Urothelium cell line (cell line): Measurements from ENCODE around the gene ACYP2.

ENCODE experiments used
- DNase-seq: peaks from one replicate; pipeline ENCODE4 v3.0.0; 2011; ENCODE audit warnings: low spot score, mixed read lengths
- FAIRE-seq: peaks from 2 replicates; lab custom pipeline; 2011; peaks lifted over from hg19 to GRCh38; lab: Jason Lieb, UNC

ACYP2 gene

DNA sequence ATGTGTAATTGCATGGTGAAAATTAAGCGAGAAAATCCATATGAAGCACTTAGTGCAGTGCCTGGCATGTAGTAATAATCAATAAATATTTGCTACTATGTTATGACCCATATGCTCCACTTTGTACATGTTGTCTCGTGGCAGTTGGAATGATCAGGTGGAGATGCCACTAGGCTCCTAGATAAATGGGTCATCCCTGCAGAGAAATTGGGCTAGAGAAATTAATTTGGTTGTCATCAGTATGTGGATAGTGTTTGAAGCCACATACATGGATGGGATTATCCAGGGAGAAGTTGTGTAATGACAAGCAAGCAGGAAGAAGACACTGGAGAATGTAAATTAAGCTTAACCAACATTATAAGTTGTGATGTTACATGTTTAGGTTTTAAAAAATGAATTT, 33.0 kb downstream of the ACYP2 start:
- DNase-seq (no peak), FAIRE-seq (no peak)

DNA sequence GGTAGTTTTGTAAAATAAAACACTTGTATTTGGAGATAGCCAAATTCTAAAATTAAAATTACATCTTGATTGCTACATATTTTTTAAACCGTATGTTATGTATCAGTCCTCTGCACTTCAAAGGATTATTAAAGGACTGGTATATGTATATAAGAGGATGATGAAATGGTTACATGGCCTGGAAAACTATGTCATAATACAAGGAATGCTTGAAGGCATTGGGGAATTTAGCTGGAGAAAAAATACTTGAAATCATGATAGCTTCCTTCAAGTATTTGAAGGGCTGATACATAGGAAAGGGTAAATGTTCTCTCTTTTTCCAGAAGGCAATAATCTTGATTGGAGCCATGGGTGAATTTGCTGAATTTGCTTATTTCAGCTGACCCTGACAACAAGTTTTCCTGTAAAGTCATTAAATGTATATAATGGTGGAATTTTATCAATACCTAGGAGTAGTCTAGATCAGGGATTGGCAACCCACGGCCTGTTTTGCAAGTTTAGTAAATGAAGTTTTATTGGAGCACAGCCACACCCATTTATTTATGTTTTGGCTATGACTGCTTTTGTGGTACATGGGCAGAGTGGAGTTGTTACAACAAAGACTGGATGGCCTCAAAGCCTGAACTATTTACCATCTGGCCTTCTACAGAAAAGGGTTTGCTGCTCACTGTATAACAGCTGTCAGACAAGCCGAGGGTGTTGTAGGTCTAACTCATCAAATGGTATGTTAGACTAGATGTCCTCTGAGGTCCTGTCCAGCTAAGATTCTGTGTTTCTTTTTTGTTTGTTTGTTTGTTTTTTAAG, 34.4 kb downstream of the ACYP2 start:
- FAIRE-seq (no peak), DNase-seq (no peak)

DNA sequence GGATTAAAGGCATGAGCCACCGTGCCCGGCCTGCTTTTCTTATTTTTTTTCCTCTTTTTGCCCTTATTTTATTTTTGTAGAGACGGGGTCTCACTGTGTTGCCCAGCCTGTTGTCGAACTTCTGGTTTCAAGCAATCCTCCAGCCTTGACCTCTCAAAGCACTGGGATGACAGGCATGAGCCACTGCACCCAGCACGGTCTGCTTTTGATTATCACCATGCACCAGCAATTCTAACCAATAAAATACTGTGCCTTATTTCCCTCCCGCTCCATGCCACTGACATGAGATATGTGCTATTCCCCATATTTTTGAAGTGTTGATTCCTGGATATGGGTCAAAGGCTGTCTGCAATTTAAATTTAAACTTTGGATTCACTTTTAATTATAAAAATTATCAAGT, 42.9 kb downstream of the ACYP2 start:
- no peak for FAIRE-seq
- DNase-seq, result no peak

DNA sequence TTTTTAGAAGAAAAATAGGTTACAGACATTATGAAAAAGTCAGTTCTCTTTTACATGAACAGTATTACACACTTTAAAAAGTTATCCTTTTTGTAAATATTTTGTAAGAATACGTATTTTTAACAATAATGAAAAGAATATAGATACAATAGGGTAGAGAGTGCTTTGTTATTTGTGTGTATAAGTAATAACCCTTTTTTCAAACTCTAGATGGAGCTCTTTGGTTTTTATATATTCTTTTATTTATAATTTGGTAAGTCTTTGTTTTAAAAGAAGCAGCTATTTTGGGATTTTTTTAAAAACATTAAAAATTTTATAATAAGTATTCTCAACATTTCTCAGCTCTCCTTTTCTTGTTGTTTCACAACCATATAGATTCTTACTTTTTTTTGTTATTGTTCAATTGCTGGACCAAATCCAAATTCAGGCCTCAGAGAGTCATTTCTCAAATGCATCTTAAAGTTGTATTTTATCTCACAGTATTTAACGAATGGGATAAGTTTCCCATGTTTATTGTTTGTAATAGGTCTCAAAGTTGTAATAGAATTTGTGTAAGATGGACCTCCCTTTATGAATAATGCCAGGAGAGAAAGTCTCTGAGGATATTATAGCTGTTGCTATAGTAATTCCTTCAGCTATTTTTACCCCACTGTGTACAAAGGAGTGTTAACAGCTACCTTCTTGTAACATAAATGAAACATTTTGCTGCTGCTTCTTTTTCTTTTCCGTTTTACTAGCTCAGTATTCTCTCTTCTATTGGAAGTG, 46.4 kb downstream of the ACYP2 start:
- FAIRE-seq, result no peak
- no peak for DNase-seq

DNA sequence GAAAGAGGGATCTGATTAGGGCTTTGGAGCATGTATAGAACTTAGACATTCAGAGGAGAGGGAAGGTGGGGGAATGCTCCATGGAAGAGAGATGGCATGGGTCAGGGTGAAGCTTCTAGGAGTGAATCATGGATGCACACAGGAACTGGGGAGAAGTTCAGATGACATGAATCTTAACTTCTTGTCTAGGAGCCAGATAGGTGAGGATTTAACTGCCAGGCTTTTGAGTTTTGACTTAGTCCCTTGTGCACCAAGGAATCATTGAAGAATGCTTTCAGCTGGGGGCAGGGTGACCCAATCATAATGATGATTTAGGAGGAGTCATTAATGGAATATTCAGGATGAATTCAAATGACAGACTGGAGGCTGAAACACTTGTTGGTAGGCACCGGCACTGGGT, 48.7 kb downstream of the ACYP2 start:
- FAIRE-seq (no peak), DNase-seq (no peak)

DNA sequence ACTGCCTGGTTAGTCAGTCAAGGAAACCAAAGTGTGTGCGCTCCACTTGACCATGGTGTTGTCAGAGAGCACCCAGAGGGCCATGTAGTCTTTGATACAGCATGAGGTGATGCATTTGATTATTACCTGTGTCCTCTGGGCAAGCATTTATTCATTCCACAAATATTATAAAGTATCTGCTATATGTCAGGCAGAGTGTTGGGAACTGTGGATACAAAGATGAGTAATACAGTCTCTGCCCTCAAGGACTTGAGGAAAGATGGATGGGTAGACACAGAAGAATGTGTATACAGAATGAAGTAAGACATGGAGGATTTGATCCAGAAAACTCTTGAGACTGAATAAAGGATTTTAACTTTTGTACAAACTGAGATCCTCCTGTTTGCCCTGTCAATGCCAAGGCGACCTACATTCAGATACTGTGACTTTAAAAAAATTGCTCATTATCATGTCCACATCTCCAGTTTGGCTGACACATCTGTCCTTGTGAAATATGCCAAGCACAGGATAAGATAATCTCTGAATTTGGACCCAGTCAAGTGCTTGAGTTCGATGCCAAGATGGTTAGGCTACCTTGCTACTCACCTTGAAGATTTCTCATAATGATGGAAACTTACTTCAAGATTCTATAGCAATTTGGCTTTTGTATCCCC, 50.8 kb downstream of the ACYP2 start:
- FAIRE-seq (no peak), DNase-seq (no peak)

DNA sequence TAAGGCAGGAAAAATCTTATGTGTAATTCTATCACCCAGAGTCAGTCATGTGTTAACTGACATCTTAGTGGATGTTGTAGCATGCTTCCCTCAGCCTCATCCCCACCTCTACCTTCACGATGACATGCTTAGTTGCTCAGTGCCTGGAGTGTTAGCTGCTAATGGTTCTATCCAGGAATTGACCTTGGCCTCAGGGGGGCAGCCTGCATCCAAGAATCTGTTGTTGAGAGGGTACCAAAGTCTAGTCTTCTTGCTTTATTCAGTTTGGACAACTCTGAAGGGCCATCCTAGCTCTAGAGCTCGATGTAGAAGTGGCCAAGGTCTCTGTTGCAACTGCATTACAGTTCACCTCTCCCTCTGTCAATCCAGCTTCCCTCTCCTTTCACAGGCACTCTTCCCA, 61.2 kb downstream of the ACYP2 start:
- DNase-seq (peak; percentile 29), FAIRE-seq (no peak)

DNA sequence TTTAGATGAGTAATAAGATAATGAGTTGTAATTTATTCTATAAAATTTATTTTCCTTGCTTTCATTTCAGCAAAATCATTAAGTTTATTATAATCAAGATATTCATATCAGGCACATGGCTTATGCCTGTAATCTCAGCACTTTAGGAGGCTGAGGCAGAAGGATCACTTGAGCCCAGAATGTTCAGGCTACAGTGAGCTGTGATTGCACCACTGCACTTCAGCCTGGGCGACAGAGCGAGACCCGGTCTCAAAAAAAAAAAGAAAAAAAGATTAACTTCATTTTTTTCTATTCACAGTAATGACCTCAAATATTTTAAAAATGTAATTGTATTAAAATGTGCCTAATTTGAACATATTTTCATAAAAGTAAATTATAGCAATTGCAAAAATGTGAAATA, 67.9 kb downstream of the ACYP2 start:
- no peak for FAIRE-seq
- no peak for DNase-seq

DNA sequence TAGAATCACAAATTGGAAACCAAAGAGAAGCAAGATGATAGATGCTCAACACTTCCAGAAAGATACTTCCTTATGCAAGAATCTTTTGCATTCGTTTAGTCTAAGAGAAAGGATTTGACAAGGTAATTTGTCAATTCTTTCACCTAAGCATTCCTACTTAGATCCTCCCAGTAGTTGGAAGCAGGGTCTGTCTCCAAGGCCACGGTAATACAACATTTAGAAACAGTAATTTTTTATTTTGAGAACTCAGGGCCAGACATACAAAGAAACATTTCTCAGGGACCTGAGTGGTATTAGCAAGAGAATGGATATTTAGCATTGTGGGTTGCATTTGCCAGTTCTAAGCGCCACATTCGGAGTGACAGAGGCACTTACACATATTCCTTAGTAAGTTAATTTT, 68.6 kb downstream of the ACYP2 start:
- DNase-seq, result no peak
- no peak for FAIRE-seq

DNA sequence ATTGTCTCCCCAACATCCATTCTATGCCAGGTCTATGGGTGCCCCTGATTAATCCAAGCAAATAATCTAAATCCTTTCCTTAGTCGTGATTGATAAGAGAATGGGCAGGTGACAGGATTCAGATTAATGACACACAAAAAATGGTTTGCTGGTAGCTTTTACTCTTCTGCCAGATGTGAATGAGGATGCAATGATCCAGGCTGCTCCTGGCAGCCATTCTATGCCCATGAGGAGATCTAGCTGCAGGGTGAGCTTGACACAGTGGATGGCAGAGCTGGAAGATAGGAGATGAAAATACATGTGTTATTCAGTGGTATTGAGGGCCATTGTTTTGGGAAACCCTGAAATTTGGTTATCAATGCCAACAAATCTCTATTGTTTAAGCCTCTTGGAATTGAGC, 69.7 kb downstream of the ACYP2 start:
- no peak for FAIRE-seq
- DNase-seq, result no peak

DNA sequence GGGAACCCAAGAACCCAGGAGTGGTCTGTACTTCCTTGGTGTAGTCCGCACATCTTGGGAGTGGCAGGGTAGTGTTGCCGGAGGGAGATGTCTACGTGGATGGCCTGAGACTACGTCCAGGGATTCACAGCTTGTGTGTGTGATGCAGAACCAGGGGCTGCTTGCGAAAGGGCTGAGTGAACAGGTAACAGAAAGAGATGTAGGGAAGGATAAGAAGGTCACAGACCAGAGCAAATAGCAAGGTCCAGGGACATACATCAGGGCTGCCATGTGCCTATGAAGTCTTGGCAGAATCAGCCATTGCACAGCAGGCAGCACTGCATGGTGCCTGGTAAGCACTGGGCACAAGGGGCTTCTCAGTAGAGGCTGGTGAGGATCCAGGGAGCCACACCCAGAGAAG, 71.9 kb downstream of the ACYP2 start:
- DNase-seq (no peak), FAIRE-seq (peak; percentile 68)

DNA sequence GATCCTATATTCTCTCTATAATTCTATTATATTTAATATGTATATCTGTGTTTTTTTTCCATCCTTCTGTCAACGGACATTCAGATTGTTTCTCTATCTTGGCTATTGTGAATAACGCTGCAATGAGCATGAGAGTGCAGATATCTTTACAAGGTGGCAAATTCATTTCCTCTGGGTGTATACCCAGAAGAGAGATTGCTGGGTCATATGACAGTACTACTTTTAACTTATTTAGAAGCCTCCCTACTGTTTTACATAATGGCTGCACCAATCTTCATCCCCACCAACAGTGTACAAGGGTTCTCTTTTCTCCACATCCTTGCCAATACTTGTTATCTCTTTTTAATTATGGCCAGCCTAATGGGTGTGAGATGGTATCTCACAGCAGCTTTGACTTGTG, 74.1 kb downstream of the ACYP2 start:
- FAIRE-seq, result no peak

DNA sequence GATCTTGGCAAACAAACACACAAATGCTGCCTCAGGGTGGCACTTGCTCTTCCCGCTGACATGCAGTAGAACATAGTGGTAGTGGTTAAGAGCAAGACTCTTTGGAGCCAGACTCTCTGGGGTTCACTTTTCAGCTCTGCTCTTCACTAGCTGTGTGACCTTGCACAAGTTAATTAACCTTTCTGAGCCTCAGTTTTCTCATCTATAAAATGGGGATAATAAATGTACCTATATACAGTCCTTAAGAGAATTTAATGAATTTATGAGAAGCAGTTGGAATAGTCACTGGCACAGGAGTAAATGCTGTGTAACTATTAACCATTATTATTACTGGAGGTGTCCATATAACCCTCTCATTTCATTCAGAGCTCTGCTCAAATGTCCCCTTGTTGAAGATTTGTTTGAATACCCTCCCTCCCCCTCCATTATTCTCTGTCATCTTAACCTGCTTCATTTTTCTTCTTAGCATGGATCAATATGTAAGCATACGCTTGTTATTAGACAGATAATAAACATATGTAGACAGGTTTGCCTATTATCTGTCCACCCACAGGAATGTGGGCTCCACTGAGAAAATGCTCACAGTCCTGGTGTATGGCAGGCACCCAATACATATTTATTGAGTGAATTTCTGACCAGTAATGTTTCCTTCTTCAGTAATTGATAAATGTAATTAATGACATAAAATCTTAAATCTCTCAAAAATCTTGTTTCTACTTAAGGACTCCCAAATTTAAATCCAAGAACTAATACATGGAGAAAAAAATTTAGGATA, 76.1 kb downstream of the ACYP2 start:
- no peak for DNase-seq
- FAIRE-seq, result no peak

More for the DNA sequence above, 74.1 kb downstream of the ACYP2 start:
- no peak for DNase-seq

DNA sequence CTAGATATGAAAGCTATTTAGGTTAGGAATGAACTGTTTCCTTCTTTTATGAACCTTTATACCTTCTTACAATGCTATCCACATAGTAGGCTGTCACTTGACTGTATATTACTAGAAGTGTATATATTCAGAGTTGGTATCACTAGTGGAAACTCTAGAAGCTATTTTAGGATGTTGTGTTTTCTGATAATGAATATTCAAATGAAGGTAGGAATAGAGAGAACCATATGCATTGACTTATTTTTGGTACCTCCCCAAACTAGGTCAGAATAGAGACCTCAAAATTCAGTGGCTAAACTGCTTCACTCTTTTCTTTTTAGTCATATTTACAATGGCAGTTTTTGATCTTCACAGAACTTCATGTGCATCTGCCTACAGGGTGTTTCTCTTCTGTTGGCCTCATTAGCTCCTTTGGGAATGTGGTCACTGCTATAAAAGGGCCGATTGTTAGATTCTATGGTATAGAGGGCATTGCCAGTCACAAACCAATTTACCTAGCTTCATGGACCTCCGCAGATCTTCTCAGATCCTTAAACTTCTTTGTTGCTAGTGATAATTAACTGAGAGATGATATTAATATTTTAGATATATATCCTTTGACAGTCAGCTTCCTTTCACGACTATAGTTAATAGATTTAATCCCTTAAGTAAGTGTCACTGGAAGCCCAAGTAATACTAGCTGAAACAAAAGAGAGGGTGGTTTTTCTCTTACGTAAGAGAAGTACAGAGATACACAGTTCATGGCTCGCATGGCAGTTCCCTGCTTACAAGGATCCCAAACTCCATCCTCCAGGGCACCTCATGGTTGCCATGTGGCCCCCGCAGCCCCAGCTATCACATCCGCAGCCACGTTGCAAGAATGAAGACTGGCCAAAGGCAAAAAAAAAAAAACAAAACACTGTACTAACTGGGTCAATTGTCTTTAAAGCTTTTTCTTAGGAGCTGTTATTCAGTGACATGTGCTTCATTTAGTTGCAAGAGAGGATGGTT, 79.6 kb downstream of the ACYP2 start:
- no peak for FAIRE-seq
- DNase-seq, result no peak

DNA sequence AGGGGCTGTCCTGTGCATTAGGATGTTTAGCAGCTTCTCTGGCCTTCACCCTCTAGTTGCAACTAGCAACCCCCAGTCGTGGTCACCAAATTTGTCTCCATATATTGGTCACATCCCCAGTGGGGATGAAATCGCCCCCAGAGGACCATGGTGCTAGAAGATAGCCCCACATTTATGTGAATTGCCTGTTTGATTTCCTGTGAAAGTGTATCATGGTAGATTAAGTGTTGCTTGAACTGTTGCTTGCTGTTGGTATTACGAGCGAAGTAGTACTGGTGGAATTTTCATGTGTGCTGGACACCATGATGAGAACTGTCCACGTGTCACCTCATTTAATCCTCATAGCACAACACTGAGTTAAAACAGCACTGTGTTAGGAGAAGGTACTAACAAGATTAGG, 81.2 kb downstream of the ACYP2 start:
- DNase-seq (no peak), FAIRE-seq (peak; percentile 5)

DNA sequence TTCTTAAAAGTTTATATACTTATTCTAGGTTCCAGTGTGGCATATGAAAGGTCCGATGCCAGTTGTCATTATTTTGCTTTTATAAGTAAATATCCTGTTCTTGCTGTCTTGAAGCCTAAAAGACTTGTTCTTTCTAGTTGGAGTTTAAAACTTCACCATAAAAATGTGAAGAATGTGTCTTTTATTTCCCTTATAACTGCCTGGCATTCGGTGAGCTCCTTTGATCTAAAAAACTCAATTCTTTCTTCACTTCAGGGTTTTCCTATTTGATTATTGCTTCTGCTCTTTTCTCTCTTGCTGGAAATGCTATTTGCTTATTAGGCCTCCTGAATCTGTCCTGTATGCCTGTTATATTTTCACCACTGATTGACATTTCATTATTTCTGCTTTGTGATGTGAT, 89.1 kb downstream of the ACYP2 start:
- DNase-seq (no peak), FAIRE-seq (no peak)

DNA sequence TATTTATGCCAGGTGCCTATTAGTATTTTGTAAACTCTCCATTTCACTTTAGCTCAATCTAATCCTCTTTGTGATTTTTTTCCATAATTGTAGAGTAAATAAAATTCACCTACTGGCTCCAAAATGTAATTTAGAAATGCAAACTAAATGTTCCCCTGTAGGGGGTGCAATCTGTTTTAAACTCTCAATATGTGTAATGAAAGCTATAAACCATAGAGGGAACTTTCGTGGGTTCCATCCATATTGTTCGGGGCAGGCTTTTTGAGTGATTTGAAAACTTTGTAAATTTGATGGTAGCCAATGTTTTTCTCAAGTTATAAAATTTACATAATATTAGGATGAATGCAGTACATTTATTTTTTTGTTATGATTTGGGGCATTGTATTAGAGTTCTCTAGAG, 91.2 kb downstream of the ACYP2 start:
- no peak for FAIRE-seq
- peak; percentile 20 for DNase-seq

DNA sequence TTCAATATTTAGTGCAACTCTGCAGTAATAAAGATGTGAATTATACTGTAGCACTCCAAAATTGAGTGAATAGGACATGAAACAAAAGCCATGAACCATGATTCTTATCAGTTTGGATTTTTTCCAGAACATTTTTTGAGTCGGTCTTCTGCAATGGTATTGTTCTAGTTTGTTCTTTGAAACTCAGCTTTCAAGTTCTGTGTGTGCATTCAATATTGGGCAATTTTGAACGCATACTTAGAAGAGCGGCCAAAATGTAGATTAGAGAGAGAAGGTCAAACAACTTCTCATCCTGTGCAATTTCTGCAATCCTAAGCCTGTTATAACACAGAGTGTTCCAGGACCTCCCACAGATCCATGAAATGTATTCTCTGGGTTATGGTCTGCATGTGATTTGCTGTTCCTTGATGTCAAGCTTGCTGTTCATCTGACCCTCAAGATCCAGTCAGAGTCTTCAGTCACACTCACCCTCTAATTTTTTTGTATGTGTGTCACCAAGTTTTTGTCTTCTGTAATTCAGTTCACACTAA, 92.3 kb downstream of the ACYP2 start:
- FAIRE-seq (no peak), DNase-seq (no peak)

DNA sequence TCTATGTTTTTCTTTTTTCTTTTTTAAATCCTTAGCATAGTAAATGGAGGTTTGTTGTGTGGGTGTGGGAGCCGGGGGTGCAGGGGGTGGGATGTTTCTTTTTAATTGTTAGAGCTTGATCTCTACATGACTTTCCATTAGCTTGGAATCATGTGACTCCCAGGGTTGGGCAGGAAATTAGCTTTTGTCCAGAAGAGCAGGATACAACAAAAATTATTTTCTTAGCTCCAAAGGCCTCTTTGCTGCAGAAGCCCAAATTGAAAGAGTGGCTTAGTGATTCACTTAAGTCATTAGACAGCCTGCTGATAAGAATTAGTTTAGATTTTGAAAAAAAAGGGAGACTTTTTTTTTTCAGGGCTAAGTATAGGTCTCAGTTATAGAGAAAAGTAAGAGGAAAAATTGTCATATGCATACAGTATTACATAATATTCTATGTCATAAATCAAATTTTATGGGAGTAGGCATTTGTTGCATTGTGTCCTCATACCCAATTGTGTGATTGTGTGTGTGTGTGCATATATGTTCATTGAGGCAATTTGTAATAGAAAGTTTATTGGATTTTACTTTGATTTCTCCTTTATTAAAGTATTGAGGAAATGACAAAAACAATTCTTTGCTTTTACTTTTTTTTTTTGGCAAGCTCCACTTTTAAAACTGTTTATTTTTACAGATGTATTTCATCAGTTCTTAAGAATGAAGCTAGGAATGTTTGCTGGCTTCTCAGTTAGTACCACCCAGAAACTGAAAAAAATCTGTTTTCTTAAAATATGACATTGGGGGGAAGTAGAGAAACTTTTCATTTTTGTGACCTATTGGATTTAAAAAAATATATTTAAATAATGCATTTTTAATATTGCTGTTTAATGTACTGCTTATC, 93.2 kb downstream of the ACYP2 start:
- no peak for FAIRE-seq
- DNase-seq, result no peak
